ENCODE measurements around the gene NOC2L. TPM values are rescaled to one million over a fixed set of nuclear protein-coding genes. Genes with fewer than 3 reads are reported as not detected.

The NOC2L gene
- total and polyA plus RNA-seq, 2 donors (not counting 3 experiments of a cell fraction or from before 2014, with no cell fraction given): 55.3 to 87.9 TPM

GRCh38 chr1:904310-904950, 54.6 kb downstream of the NOC2L start:
- intact Hi-C loops (cut with micrococcal nuclease): loop anchor here (1.0 to 2.0 kb wide), 4 partner anchors 18 to 72 kb away; partner anchors contain the start of gene SAMD11
- DNase-seq (ENCODE audit: low read depth, low spot score): peak; percentile 68
- POLR2A ChIA-PET: no interaction called here

More at GRCh38 chr1:904310-904950, 54.6 kb downstream of the NOC2L start:
- Histone ChIP-seq H4K20me1 (replicated peaks; ENCODE audit: control insufficient read depth, extremely low read depth, insufficient read depth, low read length) (no peaks in the 10 kb centered on the region), H3K9me1 (replicated peaks; ENCODE audit: control insufficient read depth, extremely low read depth, insufficient read depth, low read length) (no peaks in the 10 kb centered on the region), H3K36me3 (ENCODE audit: control insufficient read depth in 2 of 2, extremely low read depth in 1 of 2, insufficient read depth in 2 of 2, low read length in 2 of 2) (no peaks in the 10 kb centered on the region), H3K27ac (ENCODE audit: insufficient read depth, low read depth, low read length) (no peak overlapping the region), H3K9me3 (replicated peaks; ENCODE audit: control insufficient read depth, insufficient read depth, low read length) (no peaks in the 10 kb centered on the region), H3K4me2 (ENCODE audit: insufficient read depth, low read length) (peak overlapping the region; percentile 8), H3K79me2 (ENCODE audit: control insufficient read depth, insufficient read depth, low read length) (no peaks in the 10 kb centered on the region), H3K27me3 (ENCODE audit: control insufficient read depth in 2 of 2, insufficient read depth in 2 of 2, low read length in 2 of 2) (no peaks in the 10 kb centered on the region), H3K4me3 (replicated peaks in 1 of 3; ENCODE audit: insufficient read depth in 1 of 3, low read depth in 1 of 3, low read length in 3 of 3) (peak overlapping the region in 1 of 3 experiments; percentile 30), H3K9ac (replicated peaks; ENCODE audit: extremely low read depth, insufficient read depth, low read length) (no peak overlapping the region), H2AFZ (ENCODE audit: low read depth, low read length) (peak overlapping the region; percentile 47), H3K4me1 (ENCODE audit: control insufficient read depth, extremely low read depth, insufficient read depth, low read length) (no peaks in the 10 kb centered on the region)
- BruUV-seq (replicated peaks): no TSS peak
- dilution Hi-C loops (cut with MboI; ENCODE audit: extremely low pct_ligation_motif_present, low sequenced_read_pairs): no loop called here
- FAIRE-seq: no peak
- CTCF ChIA-PET: interaction anchor here (0.6 to 1.6 kb wide), 18 partner anchors 9 to 81 kb away, joined by 3 to 14 read pairs (median 4); partner anchors contain the start of genes KLHL17, NOC2L, PERM1 and PLEKHN1
- no peak for TF ChIP-seq MAX (IDR thresholded peaks at IDR 0.05; ENCODE audit: insufficient read depth, insufficient read length)
- TF ChIP-seq CTCF (IDR thresholded peaks at IDR 0.05; ENCODE audit: extremely low read depth in 1 of 2, insufficient read depth in 1 of 2, low read depth in 1 of 2, low read length in 2 of 2): peak; percentile 78 to 87
- peak; percentile 62 for TF ChIP-seq POLR2AphosphoS5 (IDR thresholded peaks at IDR 0.05; ENCODE audit: insufficient read depth, low read depth, low read length)

Data from endothelial cell of umbilical vein (primary cell).